Right lobe of liver (tissue), 6 donors: ENCODE results near the gene TNFSF8. TPM values are rescaled to one million over a fixed set of nuclear protein-coding genes. Genes with fewer than 3 reads are reported as not detected.

ENCODE experiments used
- ATAC-seq, 4 donors: fragments of 200-7000 bp; cut with Tn5 transposase; one replicate each; pipeline ENCODE4 v1.9.1; 2020; ENCODE audit warnings: mild to moderate bottlenecking in 4 of 4, moderate library complexity in 4 of 4
- DNase-seq, 3 donors: peaks; one replicate each; pipeline ENCODE4 v3.0.0-alpha.2; 2020
- H3K27ac ChIP-seq, 3 donors: fragments of 200-600 bp; one replicate each; pipeline ENCODE4 v1.8.0; 2022
- H3K27me3 ChIP-seq, 2 donors: fragments of 200-600 bp; one replicate each; pipeline ENCODE4 v1.8.0; 2022
- H3K36me3 ChIP-seq, 4 donors: fragments of 200-600 bp; sonication (generic) in 1 of 4; one replicate each; pipeline versions ENCODE4 v1.5.1 to v1.8.0; 2017 to 2022; ENCODE audit warnings: control low read depth in 1 of 4
- H3K4me1 ChIP-seq, 4 donors: fragments of 200-600 bp; sonication (generic) in 1 of 4; one replicate each; pipeline versions ENCODE4 v1.5.1 to v1.8.0; 2017 to 2022; ENCODE audit warnings: control low read depth in 1 of 4
- H3K4me3 ChIP-seq, 3 donors: fragments of 200-600 bp; one replicate each; pipeline ENCODE4 v1.8.0; 2022
- H3K9me3 ChIP-seq, 4 donors: fragments of 200-600 bp; sonication (generic) in 1 of 4; one replicate each; pipeline versions ENCODE4 v1.5.1 to v1.8.0; 2017 to 2022; ENCODE audit warnings: control low read depth in 1 of 4
- CTCF ChIP-seq, 4 donors: fragments of 200-600 bp in 3 of 4; fragments of 450-650 bp in 1 of 4; IDR thresholded peaks; one replicate each; pipeline versions ENCODE4 v1.5.1 to v1.8.0; 2016 to 2022; ENCODE audit warnings: antibody characterized with exemption in 4 of 4, mild to moderate bottlenecking in 2 of 4
- POLR2A ChIP-seq: fragments of 450-650 bp; IDR thresholded peaks from one replicate; pipeline ENCODE4 v1.6.1; 2017; ENCODE audit warnings: antibody characterized with exemption, mild to moderate bottlenecking
- WGBS: methylation state at CpG from one replicate; pipeline ENCODE4 v1.1.6; 2018; ENCODE audit warnings: low coverage, low lambda C conversion rate; ENCODE audit not compliant: insufficient coverage; ENCODE audit errors: missing lambda C conversion rate; 5-methylcytosine and 5-hydroxymethylcytosine counted together
- intact Hi-C, 2 donors: fragments of 100-400 bp; cut with DNase I; formaldehyde crosslinking; loops; one replicate each; pipeline versions ENCODE4 v1.11.2 to v1.14.1; 2022
- total RNA-seq, 6 experiments: library from RNA; depleted of rRNA in 2 of 6; stranded (reverse); fragments of >200 nt in 2 of 6; fragmentation: NEBNext Ultra II Directional in 3 of 6; extraction: Animal tissue kit (Norgen Biotek cat#: 25700) in 3 of 6; gene quantifications; one replicate each; pipeline versions ENCODE4 v1.1.0 to v1.2.4, GENCODE V29; 2016 to 2023
- donor health status: DM: no; HTN: yes; CAD: no.
- donor health status: DM: no; HTN: no; CAD: no.
- donor health status: DM: no; HTN: no; CAD: no.
- donor health status: DM: no; HTN: yes; CAD: no.
- donor health status: DM: no; HTN: yes; CAD: no.

Gene TNFSF8
- total RNA-seq, 6 experiments from 2014 or later = 0.19 to 2.0 (median 0.38) TPM

- DNase-seq = no peak
- H3K27me3 ChIP-seq = no peaks in the 10 kb centered on the region
- H3K9me3 ChIP-seq = no peaks in the 10 kb centered on the region
- TF ChIP-seq CTCF (IDR thresholded peaks at IDR 0.05) = no peak
- TF ChIP-seq POLR2A = no peak
- H3K4me3 ChIP-seq = no peak overlapping the region
- H3K36me3 ChIP-seq = no peaks in the 10 kb centered on the region
- ATAC-seq = no peak
- 100% methylated on average over 1 of the region's 1 CpG for WGBS
- intact Hi-C loops = no loop called here
- H3K4me1 ChIP-seq = peaks cover 0 to 14% (median 2%) of the 10 kb centered on the region in 4 donors
- no peak overlapping the region for H3K27ac ChIP-seq
These were observed 9.2 kb downstream of the TNFSF8 start for GRCh38 chr9:114921171-114921570.

- no peaks in the 10 kb centered on the region for H3K36me3 ChIP-seq
- intact Hi-C loops = loop anchor here in 1 of 2 donors (10.0 kb wide), 1 partner anchor 95 kb away; no protein-coding TSS in a partner anchor
- H3K27ac ChIP-seq = no peak overlapping the region
- no peak overlapping the region for H3K4me3 ChIP-seq
- no peaks in the 10 kb centered on the region for H3K27me3 ChIP-seq
- DNase-seq (no peak), ATAC-seq (no peak)
- TF ChIP-seq CTCF (IDR thresholded peaks at IDR 0.05) = no peak
- no peak for TF ChIP-seq POLR2A
- no peaks in the 10 kb centered on the region for H3K9me3 ChIP-seq
- peaks cover 0 to 12% (median 2%) of the 10 kb centered on the region in 4 donors for H3K4me1 ChIP-seq
- 83% methylated on average over 4 of the region's 4 CpGs for WGBS
These were observed 10.8 kb downstream of the TNFSF8 start for GRCh38 chr9:114919611-114920010.

- ATAC-seq = no peak
- WGBS = 72% methylated on average over 7 of the region's 7 CpGs
These were observed 13.9 kb downstream of the TNFSF8 start for GRCh38 chr9:114916481-114916880.

GRCh38 chr9:114914139-114914538, 16.3 kb downstream of the TNFSF8 start:
- intact Hi-C loops = loop anchor here (5.0 to 10.0 kb wide), 2 partner anchors 98 to 101 kb away; no protein-coding TSS in a partner anchor
- H3K9me3 ChIP-seq = no peaks in the 10 kb centered on the region
- TF ChIP-seq POLR2A (no peak), CTCF (IDR thresholded peaks at IDR 0.05) (peak in 1 of 4 donors; percentile 17)
- no peak overlapping the region for H3K4me3 ChIP-seq
- no peaks in the 10 kb centered on the region for H3K27me3 ChIP-seq
- ATAC-seq (peak in 1 of 4 donors; percentile 23), DNase-seq (no peak)
- H3K4me1 ChIP-seq = no peaks in the 10 kb centered on the region
- WGBS = 75% methylated on average over 1 of the region's 1 CpG
- H3K27ac ChIP-seq = no peak overlapping the region
- H3K36me3 ChIP-seq = no peaks in the 10 kb centered on the region

More at GRCh38 chr9:114916481-114916880, 13.9 kb downstream of the TNFSF8 start:
- DNase-seq = no peak
- H3K36me3 ChIP-seq = no peaks in the 10 kb centered on the region
- H3K27ac ChIP-seq = no peak overlapping the region
- H3K4me1 ChIP-seq = no peaks in the 10 kb centered on the region
- intact Hi-C loops = loop anchor here in 1 of 2 donors (10.0 kb wide), 1 partner anchor 98 kb away; no protein-coding TSS in a partner anchor
- no peaks in the 10 kb centered on the region for H3K9me3 ChIP-seq
- H3K27me3 ChIP-seq = no peaks in the 10 kb centered on the region
- no peak overlapping the region for H3K4me3 ChIP-seq
- TF ChIP-seq CTCF (IDR thresholded peaks at IDR 0.05) = no peak
